GM18508 (cell line): ENCODE results near the gene CDH23.
A peak's percentile ranks its signal among the peaks of the same experiment; 100 is the strongest.

Experiments used
- ATAC-seq: cut with Tn5 transposase; IDR thresholded peaks from one replicate; pipeline ENCODE4 v1.9.1; 2021; ENCODE audit warnings: moderate number of reproducible peaks; ENCODE audit not compliant: insufficient read depth, unreplicated experiment

CDH23 gene

DNA sequence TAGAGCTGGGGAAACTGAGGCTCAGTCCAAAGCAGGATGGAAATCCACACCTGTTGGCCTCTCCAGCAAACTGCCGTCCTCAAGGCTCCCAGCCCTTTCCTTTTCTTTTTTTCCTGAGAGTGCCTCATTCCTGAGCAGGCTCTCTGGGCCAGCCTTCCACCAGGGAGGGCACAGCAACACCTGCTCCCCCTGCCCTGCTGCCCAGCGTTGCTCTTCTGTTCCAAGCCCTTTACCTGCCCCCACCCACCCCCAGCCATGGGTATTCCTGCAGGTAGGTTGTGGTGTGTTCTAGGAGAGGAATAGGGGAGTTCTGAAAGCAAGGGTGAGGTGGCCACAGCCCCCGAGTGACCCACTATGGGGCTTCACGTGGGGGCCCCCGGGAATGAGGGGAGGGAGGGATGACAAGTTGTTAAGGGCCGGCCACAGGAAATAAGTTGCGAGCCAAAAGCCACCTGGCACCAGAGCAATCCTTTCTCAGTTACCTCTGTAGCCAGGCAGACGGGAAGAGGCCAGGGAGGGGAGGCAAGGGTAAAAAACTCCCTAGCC, 357.3 kb downstream of the CDH23 start:
- ATAC-seq = no peak

DNA sequence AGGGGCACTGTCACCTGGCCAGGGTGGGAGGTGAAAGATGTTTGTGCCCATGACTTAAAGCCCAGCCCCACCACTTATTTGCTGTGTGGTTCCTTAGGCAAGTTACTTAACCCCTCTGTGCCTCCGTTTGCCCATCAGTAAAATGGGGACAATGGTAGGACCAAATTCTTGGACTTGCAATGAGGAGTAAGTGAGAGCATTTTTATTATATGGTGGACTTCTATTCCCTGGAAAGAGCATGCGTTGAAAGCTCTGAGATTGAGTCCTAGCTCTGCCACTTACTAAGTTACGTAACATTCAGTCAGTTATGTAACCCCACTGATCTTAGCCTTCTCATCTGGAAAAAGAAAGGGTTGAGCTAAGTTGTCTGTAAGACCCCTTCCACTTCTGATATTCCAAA, 357.8 kb downstream of the CDH23 start:
- ATAC-seq = no peak

DNA sequence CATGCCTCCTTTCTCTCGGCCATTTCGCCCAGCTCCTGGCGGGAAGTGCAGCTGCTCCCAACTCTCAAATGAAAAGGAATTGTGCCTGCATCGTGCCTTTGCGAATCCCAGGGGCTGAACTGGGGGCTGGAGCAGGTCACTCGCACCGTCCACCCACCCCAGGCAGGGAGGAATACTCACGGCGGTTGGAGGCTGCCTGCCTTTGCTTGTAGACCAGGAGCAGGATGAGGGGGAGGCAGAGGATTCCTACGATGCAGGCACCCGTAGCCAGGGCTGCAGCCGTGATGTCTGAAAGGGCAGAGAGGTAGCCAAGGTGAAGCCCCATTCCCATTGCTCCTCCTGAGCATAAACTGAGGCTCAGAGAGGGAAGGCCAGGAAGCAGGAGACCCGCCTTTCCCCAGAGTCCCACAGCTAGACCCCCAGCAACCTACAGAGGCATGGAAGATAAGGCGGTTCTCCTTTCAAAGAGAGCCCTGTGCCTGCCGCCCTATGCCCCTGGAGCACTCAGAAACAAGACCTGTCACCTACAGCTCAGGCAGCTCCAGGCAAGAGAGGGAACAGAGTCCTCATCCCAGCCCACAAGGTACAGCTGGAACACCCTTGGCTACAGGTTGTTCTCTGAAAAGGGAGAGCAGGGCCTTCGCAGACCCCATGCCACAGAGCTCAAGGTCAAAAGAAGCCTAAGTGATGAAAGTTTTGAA, 358.6 kb downstream of the CDH23 start:
- no peak for ATAC-seq

DNA sequence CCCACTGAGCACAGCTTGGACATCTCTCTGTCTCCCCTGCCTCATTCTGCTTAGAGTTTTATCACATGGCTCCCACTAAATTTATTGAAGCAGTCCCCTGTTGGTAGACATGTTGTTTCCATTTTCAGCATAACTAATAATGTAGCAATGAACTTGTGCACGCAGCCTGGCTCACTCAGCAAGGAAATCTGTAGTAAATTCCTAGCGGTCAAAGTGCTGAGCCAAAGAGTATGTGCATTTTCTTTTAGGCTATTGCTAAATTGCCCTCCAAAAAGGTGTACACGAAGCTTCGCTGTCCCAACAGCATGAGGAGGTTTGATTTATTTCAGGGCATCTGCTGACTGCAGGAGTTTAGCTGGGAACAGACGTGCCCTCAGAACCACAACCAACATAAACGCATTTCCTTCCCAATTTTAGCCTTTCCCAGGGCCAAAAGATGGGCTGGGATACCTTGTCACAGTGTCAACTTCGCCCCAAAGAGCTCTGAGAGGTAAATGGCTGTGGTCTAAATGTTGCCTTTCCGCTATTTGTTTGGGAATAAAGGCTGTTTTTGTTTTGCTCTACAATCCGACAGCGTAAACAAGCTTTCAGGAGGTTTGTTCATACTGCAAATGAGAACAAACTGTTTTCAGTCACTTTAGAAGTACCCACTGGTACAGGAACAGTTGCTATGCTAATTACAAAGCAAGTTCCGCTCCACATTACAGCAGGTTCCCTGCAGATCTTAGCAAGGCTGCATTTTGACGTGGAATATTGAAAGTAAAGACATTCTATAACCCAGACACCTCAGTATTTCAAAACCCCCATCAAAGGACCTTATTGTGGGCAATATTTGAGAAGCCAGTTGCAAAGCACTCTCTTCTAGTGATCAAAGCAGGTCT, 359.8 kb downstream of the CDH23 start:
- no peak for ATAC-seq

DNA sequence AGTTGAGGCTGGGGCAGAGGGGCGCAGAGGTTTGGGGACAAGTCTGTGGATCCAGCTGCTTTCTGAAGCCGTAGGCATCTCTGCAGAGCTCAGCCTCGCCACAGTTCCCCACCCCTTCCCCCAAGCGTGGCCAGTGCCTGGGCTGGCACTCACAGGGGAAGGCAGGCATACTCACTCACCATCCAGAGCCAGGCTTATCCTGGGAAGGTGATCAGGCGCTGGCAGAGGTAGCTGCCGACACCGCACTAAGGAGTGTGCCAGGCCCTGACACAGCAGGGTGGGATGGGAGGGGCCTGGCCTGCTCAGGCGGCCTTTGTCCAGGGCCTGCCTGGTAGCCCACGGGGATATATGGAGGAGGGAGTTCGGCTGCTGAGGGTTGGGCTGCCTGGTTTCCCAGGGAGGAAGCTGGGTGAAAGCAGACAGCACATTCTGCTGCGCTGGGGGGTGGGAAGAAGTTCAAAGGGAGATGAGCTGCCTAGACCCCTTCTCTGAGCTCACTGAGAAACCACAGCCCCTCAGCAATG, 360.7 kb downstream of the CDH23 start:
- ATAC-seq = no peak

DNA sequence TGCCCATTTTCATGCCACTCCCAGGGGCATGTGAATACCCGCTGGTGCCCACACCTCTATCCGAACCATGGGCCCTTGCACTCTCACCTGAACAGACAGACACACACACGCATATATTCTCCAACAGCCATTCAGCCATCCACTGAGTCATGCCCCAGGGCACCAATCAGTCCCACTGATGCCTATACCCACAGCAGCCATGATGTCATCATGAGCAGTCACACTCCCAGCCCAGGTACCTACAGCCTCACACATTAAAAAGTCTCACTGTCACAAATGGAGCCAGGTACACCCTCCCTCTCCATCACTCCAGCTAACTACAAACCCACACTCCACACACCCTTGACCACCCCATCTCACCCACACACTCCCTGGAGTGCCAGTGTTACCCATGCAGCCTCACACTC, 364.4 kb downstream of the CDH23 start:
- no peak for ATAC-seq

DNA sequence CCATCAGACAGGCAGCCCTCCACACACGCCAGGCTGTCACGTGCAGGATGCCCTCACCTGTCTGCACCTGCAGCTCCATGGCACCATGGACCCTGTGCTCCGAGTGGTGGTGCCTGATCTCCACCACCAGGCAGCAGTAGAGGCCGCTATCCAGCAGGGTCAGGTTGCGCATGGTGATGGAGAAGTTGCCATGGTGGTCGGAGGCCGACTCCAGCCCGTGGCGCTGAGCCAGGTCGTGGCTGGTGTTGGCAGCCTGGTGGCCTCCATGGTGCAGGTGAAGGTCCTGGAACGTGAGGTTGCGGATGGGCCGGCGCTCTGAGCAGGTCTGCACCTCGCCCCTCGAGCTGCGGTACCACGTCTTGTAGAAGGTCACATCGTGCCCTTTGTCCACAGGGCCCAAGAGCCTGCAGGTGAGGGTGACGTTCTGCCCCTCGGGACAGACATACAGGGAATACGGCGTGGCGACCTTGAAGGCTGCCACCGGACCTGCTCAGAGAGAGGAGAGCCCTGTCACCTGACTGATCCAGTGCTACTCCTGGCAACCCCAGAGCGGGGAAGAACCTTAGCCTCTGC, 364.9 kb downstream of the CDH23 start:
- ATAC-seq = no peak

DNA sequence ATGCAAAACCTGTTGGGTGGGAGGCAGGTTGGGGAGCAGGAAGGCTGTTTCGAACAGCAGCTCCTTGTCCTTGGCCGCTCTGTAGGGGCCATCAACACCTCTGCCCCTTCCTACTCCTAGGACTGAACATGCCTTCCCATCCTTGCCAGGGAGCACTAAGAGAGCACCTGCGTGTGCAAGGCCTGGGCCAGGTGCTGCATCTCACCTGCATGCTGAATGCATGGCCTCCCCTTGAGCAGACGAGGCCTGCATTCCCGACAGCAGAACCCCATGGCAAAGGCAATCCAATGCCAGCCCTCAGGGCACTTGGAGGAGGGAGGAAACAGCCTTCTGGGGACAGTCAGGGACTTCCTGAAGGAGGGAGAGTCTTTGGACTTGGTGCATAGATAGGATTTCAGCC, 365.6 kb downstream of the CDH23 start:
- ATAC-seq = no peak

DNA sequence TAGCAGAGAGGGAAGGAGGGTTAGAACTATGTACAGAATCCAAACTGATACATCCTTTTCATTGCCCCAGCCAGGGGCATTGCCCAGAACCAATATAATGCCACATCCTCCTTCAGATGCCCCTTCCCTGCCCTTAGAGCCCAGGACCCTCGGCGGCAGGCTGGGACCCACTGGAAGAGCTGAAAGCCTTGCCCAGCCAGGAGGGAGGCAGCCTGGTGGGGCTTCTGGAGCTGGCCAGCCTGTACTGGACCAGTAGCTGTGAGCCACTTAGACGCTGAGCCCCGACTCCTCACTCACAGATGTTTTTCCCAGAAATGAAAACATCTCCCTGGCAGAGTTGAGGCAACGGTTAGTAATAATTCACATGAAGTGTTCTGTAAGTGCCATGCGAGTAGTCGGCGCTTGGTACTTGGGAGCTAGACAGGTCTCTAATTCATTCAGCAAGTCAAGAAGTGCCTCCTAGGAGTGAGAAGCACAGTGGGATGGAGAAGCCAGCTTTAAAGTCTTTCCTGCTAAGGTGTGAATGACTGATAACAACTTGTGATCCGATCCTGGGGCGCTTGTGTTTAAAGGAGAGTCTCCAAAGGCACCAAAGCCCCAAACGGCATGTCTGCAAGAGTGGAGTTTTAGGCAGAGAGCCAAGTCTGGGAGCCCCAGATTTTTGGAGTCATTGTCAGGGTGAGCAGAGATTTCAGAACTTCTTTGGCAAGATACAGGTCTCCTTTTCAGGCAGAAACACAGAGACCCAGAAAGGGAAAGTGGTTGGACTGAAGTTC, 366.8 kb downstream of the CDH23 start:
- no peak for ATAC-seq

DNA sequence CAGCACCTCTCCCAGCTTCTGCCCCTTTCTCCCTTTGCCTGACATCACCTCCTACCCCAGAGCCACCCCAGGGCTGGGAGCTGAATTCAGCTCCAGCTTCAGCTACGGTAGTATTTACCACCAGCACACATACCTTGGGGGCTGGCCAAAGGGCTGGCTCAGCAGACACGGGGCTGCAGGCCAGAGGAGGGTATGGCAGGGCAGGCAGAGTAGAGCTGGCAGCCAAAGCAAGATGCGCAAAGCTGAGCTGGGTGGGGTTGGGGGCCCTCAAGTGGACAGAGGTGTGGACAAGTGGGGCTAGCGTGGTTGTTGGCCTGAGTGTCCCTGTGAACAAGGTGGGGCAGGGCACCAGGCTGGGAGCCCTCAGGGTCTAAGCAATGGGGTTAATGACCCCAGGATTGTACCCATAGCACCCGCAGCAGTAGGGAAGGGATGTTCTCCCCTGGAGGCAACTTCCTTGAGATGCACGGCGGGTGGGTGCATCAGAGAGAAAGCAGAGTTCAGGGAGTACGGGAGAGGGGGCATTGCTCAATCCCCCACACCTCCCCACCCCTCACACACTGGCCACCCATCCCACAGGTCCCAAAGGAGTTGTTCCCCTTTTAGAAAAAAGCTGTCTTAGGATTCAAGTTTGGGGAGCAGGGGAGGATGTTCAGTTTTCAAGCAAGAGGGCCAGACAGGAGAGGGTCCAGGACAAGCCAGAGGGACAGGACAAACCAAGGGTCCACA, 368.6 kb downstream of the CDH23 start:
- no peak for ATAC-seq

DNA sequence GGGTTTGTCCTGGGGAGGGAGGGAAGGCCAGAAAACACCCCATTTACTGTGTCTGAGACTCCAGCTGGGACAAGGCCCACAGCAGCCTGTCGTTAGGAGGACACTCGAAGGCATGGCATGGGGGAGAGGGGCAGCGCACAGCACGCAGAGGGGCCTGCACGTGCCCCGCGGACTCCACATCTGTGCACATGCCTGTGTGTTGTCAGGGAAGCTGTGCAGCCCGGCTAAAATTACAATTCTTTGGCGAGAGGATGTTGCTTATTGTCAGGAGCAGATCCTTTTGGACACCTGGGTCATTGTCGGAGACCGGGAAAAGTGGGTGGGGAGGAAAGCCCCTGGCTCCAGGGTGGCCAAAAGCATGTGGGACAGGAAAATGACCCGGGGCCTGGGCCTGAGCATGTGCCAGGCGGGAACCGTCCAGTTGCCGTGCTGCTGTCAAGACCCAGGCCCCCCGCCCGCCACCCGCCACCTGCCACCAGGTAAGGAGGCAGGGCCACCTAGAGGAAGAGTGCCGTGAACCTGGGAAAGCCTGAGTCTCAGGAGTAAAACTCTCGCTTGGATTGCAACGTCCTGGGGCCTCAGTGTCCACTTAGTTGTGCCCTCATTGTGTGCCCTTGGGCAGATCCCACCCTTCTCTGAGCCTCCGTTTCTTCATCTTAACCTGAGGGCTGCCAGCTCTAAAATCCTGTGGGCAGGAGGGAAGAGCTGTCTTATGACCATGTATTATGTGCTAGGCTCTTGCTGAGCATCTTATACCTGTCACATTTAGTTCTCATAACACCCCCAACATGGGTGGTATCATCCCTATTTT, 369.4 kb downstream of the CDH23 start:
- ATAC-seq = no peak

DNA sequence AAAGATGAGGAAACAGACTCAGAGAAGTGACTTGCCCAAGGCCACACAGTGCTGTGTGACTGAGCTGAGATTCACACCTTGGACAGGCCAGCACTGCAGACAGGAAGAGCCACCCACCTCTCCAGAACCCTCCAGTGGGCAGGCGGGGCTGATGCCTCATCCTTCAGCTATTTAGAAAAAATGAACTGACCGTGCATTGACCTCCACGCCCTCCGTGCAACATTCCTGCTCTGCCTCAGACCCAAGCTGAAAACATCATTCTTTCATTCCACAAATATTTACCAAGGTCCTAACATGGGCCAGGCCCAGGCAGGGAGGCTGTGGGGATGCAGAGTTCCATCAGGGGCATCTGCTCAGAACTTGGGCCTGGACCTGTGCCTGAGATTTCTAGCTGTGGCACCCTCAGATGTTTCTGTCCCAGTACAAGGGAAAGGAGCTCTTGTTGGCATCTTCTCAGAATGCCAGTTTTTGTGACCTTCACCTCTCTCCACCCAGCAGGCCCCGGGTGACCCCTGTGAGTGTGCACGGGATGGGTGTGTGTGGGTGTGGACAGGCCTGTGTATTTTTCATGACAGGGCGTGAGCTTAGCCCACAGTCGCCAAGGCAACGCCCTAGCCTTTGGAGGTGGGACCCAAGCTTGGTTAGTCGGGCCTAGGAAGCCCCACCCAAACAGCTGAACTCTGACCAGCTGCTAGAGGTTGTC, 370.1 kb downstream of the CDH23 start:
- no peak for ATAC-seq

DNA sequence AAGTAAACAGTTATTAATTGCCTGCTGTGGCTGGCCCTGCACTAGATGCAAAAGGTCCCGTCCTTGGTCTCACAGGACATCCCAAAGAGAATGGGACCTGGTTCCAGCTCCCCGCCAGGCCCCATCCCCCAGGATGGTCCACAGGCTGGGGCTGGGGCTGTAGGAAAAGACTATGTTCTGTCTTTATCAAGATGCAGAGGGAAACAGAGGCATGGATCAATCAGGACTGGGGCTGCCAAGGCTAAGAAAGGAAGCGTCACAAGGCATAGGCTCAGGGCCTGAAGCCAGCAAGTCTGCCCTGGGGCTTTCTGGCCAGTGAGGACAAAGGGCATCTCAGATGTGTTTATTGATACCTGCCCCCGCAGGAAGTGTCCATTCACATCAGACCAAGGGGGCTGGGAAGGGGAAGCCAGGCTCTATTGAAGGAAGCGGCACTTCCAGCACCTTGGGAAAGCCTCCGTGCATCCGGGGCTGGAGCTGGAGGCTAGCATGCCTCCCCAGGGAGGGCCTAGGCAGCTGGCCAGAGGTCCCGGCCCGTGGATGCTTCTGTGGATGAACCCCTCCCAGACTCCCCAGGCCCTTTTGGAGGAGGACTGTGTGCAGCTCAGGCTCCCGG, 370.8 kb downstream of the CDH23 start:
- no peak for ATAC-seq

DNA sequence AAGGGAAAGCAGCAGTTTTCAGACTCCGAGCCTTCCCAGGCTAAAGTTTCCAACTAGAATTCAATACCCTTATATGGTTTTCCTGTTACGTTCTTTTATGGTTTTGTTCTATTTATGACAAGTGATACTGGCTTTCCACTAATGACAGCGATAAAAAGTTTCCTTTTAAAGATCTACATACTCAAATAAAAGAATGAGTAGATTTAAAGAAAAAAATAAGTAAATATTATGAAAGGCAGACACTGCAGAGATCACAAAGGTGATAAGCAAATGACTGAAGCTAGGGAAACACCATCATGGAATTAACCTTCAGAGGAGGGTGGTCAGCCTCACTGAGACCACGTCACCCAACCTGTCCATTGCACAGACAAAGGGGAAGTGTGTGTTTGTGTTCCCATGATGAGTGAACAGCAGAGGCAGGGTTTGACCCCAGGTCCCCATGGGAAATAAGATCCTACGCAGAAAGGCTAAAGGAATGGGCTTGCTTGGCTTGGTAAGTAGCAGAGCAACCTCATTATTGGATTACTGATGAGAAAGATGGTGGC, 372.6 kb downstream of the CDH23 start:
- ATAC-seq = peak; percentile 21

DNA sequence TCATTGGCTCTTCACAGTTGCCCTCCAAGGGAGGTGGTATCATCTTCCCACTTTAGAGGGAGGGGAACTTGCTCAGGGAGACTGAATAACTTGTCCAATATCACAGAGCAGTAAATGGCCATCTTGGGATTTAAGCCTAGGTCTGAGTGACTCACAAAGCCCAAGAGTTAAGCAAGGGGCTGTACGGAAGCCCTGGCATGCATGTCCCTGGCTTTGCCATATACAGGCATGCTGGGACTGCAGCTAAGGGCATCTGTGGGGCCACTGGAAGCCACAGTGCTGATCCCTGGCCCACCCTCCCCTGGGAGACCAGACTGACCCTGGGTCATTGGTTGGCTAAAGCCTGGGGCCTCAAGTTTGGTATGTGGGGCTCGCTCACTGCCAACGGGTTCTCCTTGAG, 373.5 kb downstream of the CDH23 start:
- no peak for ATAC-seq

DNA sequence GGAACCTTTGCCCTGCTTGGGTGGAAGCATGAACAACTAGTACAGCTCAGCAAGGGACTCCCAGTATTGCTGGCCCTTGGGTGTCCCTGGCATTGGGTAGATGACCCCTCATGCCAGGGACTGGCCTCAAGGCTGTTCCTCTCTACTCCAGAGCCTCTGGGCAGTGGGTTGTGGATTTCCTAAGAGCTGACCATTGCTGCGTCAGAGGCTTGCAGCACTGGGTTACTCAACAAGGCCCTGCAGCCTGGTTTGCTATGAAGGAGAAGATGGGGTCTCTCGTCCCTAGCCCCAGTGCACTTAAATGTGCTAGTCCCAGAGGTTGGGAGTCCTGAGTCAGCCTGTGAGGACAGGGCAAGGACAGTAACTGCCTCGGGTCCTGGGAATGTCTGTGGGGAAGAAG, 374.1 kb downstream of the CDH23 start:
- ATAC-seq = no peak

DNA sequence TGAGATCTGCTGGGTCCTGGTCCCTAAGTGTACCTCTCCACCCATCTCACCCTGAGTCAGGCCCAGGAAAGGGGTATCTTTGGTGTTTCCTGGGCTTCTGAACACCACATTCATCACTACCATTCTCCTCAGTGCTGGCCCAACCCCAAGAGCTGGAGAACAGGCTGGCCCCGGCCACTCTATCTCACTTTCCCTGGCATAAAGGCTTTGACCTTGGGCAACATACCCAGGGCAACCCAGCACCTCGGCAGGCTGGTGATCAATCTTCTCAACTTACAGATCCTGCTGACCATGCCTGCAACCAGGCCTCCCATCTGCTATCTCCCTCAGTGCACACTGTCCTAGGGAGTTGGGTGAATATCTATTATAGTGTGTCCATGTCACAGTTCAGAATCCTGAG, 374.5 kb downstream of the CDH23 start:
- no peak for ATAC-seq
